Measurements from ENCODE around the gene MZT2B.
"Not testable (repeated sequence)": the region's sequence is repeated elsewhere in the genome, so short reads cannot be mapped to it uniquely, and the experiment has no call there.

The MZT2B gene, protein sequence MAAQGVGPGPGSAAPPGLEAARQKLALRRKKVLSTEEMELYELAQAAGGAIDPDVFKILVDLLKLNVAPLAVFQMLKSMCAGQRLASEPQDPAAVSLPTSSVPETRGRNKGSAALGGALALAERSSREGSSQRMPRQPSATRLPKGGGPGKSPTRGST

DNA sequence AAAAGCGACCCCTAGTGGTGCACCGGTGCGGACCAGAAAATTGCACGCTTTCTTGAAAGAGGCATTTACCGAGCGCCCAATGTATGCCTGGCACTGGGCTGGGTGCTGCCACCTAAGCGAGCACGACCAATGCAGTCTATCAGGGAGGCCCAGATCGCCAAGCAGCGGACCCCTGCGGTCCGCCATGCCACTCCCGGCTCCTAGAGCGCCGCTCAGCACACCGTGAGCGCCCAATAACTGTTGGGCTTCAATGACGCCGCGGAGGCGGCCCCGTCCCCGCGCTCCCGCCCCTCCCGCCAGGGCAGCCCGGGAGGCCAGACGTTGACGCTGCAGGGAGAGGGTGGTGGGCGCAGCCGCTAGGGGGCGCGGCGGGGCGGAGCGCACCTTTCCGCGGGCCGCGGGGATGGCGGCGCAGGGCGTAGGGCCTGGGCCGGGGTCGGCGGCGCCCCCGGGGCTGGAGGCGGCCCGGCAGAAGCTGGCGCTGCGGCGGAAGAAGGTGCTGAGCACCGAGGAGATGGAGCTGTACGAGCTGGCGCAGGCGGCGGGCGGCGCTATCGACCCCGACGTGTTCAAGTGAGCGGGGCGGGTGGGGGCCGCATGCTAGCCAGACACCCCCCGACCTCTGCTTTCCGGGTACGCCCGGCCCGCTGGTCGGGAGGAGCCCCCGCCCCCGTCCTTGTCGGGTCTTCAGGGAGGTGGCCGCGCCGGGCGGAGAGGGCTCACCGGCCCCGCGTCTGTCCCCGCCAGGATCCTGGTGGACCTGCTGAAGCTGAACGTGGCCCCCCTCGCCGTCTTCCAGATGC lies at the start of gene MZT2B:
TSS of gene MZT2B (plus strand) at position 383 of the 803 bp plus-strand sequence. CDS start at position 404, 21 bp downstream.
- peak; percentile 9 for DNase-seq

GRCh38 chr2:130135692-130136541 lies 46.1 kb upstream of the MZT2B start:
- no peak for DNase-seq

DNA sequence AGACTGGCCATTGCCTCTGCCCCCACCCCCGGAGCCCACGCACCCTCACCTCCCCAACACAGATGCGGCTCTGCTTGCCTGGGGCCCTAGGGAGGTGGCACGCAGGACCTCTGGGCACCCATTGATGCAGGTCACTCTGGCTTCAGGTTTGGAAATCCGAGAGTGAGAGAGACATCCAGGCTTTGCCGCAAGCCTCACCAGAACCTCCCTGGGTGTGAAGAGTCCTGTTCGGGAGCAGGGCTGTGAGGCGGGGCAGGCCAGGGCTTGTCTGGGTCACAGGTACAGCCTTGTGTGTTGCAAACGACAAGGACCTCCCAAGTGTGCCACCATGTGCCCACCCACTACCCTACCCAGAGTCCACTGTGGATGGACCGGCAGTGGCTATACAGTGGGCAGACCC lies 45.5 kb upstream of the MZT2B start:
- not testable (repeated sequence) for DNase-seq

DNA sequence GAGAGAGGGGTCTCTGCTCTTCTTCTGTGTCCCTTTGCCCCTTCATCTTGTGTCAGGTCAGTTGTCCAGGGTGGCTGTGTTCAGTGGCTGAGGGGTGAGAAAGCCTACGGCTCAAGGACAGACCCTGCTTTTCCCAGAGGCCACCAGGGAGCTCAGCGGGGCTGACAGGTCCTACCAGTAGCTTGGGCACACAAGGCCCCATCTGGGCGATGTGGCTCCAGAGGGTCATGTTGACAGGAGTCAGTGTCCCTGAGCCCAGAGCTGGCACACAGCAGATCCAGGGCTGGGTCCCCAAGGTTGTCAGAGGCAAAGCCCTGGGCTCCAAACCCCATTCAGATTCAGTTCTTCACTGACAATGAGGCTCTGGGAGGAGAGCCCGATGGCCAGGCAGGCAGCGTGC lies 44.9 kb upstream of the MZT2B start:
- DNase-seq = not testable (repeated sequence)

DNA sequence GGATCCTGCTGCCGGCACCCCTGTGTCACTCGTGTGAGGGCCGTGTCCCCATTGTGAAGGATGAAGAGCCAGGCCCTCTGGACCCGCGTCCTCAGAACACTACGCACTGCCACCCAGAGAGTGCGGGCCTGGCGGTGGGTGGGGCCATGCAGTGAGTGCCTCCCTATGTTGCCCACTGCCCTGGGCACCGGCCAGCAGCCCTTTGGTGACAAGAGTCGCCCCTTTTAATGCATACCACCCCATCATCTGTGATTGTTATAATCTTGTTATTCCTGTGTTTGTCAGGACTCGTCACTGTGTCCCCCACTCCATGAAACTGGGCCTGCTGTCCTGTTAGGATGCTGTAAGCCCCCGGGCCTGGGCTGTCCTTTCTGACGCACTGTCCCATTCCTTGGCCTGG lies 43.7 kb upstream of the MZT2B start:
- not testable (repeated sequence) for DNase-seq

DNA sequence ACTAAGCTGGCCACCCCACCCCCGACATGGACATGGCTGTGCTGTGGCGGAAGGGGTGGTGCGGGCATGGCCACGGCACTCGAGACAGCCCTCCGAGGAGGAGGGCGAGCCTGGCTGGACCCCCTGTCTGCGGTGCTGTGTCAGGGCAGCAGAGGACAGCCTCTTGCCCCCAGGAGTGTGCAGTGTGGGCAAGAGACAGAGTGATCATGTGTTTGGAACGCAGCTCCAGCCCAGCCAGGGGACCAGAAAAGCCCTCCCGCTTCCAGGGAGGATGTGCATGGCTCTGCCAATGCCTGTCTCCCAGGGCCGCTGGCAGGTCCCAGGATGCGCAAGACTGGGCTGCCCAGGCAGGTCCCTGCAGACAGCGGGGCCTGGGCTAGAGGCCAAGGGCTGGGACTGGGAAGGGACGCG lies 43.2 kb upstream of the MZT2B start:
- not testable (repeated sequence) for DNase-seq

DNA sequence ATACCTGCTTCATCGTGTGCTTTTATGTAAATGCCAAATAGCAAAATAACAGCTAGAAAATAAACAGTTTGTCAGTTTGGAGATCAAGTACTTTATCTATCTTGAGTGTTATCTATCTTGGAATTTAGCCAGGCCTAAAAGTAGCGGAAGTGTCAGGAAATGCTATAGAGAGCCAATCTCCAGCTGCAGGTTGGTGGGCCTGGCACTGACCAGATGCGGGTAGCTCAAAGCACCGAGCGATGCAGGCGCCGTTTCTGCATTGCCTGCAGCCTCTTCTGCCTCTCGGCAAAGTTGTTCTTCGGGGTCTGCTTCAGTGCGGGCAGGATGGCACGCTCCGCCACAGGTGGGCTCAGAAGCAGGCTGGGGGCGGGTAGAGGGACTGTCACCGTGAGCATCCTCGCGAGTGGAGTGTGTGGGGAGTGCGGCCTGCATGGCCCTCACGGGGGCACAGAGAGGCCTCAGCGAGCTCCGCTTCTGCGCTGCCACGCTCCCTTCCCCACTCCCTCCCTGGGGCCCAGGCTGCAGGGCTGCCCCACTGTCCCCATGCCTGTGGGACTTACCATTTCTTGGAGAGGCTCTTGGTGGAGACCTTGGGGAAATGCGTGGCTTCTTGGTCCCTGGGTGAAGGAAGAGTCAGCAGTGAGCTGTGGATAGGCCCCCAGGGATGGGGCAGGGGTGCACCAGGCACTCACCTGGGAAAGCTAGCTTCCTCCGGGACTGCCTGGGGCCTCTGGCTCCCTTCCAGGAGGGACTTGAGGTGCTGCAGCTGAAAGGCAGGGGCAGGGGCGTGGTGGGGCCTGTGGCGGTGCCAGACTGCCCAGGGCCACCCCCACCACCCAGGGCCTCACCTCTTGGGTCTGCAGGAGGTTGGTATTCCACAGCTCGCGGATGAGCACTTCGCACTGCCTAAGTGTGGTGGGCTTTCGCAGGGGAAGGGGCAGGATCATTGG lies 42.5 kb upstream of the MZT2B start:
- DNase-seq = not testable (repeated sequence)

DNA sequence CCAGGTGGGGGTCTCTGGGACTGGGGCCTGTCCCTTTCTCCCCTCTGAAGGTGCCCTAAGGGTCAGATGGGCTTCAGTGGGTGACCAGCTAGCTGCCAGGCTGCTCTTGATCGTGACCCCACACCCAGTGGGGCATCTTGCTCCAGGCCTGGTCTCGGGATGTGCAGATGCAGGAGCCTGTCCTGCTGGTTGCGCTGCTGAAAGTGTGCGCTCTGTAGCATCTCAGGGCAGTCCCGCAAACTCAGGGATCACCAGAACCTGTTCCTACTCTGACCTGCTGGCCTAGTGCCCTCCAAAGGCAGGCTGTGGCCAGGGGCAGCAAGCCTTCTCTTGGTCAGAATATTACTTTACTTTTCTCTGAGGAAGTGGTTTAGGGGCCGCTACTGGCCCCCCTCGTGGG lies 41.5 kb upstream of the MZT2B start:
- not testable (repeated sequence) for DNase-seq

DNA sequence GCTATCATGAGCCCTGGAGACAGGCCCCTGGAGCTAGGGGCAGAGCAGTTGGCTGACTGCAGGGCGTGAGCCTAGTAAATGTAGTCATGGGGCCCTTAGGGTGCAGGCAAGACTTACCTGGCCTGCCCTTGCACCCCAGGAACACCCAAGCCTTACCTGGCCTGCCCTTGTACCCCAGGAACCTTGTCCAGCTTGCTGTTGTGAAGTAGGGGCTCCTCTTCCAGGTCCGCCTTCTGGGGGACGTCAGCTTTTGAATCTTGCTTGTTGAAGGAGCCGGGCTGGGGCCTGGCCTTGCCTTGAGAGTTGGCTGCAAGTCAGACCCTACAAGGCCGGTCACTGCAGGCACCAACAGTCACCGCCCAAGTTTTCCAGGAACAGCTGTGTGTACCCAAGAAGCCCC lies 41.1 kb upstream of the MZT2B start:
- not testable (repeated sequence) for DNase-seq

DNA sequence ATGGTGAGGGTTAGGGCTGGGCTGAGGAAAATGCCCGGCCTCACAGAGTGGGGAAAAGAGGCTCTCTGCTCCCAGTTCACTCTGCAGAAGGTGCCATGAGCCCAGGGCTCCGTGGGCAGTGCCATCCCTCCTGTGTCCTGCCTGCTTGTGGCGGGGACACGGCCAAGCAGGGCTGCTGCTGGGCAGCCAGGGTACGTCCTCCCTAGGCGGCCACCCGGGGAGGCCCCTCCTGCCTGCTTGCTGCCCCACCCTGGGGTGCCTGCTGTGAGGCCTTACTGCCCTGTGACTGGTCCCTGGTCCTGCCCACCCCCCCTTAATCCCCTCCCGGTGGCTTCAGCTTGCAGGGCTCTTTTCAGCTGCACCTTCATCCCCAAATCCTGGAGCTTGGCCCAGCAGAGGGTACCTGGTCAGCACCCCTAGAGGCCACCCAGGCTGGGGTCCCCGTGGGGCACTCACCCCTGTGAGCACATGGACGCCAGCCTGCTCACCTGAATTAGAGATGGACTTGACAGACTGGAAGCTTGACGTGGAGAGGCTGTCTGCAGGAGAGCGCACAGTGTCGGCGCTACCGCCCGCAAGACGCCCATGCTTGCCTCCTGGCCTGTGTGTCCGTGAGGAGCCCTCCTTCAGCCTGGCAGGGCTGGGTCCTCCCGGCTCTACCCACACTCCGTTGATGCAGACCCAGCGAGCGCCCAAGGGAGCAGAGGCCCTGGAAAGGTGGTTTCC lies 40.3 kb upstream of the MZT2B start:
- not testable (repeated sequence) for DNase-seq

GRCh38 chr2:130142396-130143265 lies 39.4 kb upstream of the MZT2B start:
- DNase-seq = not testable (repeated sequence)

DNA sequence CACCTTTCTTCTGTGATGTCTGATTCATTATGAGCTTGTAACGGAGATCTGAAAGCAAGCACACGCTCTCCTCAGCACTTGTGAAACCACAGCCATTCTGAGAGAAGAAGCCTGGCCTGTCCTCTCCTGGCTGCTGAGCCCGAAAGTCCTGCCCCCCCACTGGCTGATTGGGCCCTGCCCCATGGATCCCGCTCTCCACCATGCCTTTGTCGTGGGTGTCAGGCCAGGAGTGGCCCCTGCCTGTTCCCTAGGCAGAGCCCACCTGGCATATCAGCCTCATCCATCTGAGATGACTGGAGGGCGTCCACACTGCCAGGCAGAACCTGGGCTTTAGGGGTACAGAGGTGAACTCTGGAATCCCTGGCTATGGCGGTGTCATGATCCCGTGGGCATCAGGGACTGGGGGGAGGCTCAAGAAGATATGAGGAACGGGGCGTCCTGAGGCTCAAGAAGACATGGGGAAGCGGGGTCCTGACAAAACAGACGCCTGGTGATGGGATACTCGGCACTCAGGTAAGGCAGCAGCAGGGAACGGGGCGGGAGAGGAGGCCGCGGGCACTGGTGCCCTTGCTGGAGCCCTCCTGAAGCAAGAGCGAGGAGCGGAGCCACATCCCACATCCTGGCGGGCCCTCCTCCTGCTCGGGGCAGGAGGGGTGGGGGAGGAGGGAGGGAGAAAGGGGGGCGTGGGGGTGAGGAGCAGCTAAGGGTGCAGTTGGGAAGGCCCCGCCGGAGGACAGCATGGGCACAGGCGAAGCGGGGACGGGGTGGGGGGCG lies 38.6 kb upstream of the MZT2B start:
- DNase-seq = not testable (repeated sequence)

DNA sequence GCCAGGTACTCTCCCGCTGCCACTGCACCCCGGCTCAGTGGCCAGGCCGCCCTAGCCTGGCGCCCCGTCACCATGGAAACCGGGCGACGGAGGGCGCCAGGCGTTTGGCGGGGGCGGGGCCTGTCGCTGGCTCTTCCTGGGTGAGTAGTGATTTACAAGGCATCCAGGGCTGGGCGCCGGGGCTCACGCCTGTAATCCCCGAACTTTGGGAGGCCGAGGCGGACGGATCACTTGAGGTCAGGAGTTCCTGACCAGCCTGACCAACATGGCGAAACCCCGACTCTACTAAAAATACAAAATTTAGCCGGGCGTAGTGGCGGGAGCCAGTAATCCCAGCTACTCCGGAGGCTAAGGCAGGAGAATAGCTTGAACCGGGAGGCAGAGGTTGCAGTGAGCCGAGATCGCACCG lies 37.1 kb upstream of the MZT2B start, which contains the start of gene CCDC74B:
TSS of gene CCDC74B (minus strand) at position 107 of the 409 bp plus-strand sequence. CDS start 116 bp downstream, outside the sequence.
- not testable (repeated sequence) for DNase-seq

- DNase-seq = not testable (repeated sequence)
These were observed 33.5 kb upstream of the MZT2B start for GRCh38 chr2:130148515-130148914.

GRCh38 chr2:130150181-130151144 lies 31.6 kb upstream of the MZT2B start:
- no peak for DNase-seq

DNA sequence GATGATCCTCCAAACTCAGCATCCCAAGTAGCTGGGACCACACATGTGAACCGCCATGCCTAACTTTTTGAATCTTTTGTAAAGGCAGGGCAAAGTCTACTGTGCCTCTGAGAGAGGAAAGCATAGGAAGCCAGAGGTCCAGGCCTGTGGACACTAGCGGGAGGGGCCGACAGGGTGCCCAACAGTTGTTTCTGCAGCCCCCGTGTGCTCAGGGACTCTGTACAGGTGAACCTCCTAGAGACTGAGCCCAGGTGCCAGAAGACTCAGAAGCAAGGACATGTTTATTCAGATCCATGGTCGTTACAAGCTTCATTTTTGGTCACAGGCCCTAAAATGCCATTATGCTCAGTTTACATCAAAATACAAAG lies 30.9 kb upstream of the MZT2B start:
- DNase-seq = not testable (repeated sequence)

DNA sequence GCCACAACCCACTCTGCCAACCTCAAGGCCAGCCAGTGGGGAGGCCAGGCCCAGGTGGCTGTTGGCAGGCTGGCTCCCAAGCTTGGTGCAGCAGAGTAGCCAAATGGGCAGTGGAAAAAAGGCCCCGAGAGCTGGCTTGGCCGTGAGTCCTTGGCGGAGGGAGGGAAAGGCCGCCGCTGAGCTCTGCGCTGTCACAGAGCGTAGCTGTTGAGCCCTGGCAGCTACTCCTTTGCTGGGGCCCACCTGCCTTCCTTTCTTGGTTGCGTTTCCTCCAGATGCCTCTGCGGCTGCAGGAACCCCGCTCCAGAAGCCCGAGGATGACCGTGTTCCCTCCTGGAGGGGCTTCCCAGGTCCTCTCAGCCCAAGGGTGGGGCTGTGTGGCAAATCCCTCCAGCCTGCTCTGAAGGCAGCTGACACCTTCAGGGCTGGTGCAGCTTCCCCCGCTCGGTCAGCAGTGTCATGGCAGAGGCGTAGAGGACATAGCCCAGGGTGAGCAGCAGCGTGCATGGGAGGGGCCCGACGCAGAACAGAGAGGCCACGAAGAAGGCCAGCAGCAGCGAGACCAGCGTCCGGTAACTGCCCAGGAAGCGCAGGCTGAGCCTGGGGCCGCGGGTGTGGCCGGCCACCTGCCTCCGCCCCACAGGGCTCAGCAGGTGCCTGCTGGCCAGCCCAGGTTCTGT lies 29.8 kb upstream of the MZT2B start:
- DNase-seq = not testable (repeated sequence)
